ENCODE results near the gene ITSN2. TPM values are rescaled to one million over a fixed set of nuclear protein-coding genes. Genes with fewer than 3 reads are reported as not detected.
"Not testable (repeated sequence)": the region's sequence is repeated elsewhere in the genome, so short reads cannot be mapped to it uniquely, and the experiment has no call there.

Gene ITSN2
- total RNA-seq, 1 donor from 2014 or later: 25.3 TPM

DNA sequence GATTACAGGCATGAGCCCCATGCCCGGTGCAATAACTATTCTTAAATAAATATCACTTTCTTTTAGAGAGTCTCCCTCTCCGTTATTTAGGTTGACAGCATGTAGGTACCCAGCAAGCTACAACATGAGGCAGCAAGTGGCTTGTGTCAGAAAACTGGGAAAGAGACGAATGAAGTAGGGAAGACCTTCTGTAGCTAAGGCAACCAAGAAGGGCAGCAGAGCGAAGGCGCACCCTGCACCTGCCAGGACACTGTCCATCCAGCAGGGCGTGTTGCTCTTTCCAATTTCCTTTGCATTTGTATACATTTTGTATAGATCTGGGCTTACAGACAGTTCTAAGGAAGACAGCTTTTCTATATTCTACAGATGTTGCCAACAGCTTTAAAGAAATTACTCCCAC is 137.4 kb downstream of the ITSN2 start:
- DNase-seq (ENCODE audit: low spot score in 2 of 2): no peak
- no peak for FAIRE-seq

DNA sequence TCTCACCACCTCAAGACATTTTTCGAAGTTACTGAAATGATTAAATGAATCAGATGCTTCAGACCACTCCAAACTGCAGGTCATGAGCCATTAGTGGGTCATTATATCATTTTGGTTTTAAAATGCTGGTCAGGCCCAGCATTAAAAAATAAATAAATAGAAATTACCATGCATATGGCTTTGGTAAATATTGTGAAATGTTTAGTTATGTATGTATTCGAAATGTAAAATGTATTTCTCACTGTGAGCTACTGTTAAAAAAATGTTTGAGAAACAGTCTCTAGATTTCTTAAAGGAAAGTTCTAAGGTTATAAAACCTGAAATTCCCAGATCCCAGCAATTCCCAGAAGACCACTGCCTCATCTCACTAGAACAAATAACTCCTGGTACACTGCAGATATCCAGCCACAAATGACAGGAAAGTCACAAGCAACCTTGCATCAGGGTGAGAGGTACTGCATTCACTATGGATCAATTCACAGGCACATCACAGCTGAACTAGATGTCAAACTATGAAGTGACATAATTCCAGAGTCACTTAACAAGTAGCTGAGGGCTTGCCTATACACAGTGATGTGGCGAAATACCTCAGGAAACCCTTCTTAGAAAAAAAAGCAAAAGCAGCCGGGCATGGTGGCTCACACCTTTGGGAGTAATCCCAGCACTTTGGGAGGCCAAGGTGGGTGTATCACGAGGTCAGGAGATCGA is 138.8 kb downstream of the ITSN2 start:
- FAIRE-seq: no peak
- no peak for DNase-seq (ENCODE audit: low spot score in 2 of 2)

DNA sequence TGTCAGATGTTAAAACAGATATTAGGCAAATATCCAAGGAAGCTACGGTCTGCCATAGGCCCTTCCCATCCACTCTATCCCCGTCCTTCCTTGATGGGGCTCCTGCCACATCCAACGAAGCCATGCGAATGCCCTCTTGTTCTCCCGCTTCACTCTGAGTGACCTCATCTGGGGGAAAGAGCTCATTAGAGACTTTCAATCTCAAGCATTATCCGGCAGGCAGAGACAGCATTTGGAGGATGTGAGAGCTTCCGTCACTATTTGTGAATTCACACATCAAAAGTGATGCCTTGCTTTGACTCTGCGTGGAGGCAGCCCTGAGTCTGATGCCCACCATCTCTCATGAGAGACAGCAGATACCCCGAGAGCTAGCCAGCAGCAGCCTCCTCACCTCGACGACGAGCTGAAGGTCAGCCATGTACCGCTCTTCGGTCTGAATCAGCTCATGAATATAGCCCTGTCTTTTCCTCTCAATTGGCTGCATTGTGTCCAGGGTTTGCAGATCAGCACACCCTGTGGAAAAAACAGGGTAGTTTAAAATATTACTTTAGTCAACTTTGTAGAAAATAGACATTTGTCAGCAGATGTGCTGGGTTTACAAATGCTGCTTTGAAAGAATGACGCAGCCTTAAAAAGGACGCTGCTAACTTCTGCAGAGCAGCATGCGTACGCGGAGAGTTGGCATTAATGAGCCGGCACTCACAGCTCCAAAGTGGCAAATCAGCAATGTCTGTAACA is 139.6 kb downstream of the ITSN2 start:
- FAIRE-seq: no peak

DNA sequence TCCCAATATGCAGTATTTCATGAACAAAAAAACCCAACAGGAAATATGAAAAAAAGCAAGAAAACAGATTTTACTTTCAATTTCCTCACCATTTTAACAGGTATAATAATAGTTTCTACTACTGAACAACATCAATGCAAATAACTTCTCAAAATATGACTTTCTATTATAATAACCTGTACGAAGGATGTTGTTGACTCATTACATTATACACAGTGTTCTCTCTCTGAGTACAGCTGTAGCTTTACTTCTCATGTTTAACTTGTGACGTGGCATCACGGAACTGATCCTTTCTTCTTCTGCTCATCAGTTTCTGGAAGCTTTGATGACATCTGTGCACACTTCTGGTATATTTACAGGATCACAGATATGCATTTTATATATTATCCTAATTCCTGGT is 145.5 kb downstream of the ITSN2 start:
- FAIRE-seq: no peak
- no peak for DNase-seq (ENCODE audit: low spot score in 2 of 2)

More for the DNA sequence above, 139.6 kb downstream of the ITSN2 start:
- no peak for DNase-seq (ENCODE audit: low spot score in 2 of 2)

DNA sequence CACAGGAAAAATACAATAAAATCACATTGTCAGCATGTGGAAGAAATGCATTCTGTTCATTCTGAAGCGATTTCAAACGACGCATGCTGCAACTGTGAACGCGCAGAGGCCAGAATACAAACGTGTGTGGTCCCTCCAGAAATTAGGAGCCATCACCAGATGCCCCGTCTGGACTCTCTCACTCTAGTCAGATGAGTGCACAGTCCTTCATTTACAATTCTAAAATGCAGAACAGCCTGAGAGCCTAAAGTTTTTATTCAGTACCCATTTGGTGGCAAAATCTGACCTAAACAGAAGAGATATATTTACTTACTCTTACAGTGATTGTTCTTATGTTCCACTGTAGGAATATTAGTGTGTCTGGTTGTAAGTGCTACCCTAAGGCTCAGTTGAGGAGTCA is 148.9 kb downstream of the ITSN2 start:
- FAIRE-seq (no peak), DNase-seq (ENCODE audit: low spot score in 2 of 2) (no peak)

DNA sequence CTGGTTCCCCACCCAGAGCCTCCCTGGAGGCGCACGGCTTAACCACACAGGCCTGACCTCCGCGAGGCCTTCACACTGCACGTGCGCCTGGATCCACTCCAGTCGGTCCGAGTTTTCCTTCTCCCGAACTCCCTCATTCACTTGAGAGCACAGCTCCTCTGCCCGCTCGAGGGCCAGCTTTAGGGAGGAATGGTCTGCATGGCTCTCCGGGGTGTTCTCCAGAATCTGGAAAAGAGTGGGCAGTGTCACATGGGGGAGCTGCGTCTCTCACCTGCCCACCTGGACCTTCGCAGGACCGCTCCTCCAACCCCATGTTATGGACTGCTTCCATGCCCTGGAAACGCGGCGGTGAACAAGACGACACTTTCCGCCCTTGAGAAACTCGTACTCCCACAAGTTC is 149.6 kb downstream of the ITSN2 start:
- no peak for FAIRE-seq
- DNase-seq (ENCODE audit: low spot score in 2 of 2): no peak

DNA sequence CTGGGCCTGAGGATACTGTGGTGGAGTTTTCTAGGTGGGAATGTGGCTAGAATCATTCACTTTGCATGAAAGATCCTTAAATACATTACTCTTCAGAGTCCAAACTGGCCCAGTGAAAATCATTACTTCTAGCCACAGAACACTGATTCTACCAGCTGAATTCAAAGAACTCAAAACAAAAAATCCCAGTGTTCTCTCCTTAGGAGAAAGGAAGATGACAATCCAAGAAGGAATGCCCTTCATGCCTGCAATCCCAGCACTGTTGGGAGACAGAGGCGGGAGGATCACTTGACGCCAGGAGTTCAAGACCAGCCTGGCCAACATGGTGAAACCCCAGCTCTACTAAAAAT is 150.3 kb downstream of the ITSN2 start:
- FAIRE-seq: no peak

DNA sequence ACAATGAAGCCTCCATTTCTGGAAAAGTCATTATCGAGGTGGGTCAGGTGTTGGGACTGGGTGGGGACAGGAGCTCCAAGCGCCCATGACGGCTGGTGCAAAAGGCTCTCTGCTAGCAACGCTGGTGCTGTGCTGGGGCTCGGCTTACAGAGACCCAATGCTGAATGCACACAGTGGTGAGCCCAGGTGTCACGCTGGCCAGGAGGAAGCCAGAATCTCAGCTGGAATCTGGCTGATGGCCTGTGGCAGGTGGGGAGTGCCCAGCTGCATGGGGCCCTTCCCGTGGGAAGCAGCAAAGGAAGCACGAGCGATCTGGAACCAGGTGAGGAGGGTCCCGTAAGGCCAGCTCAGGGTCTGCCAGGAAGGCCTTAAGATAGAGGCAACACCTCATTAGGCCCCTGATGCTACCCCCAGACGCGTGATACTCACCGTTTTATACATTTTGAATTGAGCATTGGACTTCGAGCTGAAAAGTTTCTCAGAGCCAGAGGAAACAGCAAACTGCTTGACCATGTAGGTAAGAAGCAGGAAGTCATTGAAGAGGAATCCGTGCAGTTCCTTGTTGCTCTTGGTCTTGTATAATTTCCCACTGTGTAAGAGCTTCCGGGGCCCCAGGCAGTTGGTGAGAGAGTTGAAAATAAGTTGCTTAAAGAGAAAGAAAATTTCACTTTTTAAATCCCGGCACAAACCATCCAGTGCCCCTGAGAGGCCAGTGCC is 150.8 kb downstream of the ITSN2 start:
- DNase-seq (ENCODE audit: low spot score in 2 of 2) (no peak), FAIRE-seq (no peak)

More for the DNA sequence above, 150.3 kb downstream of the ITSN2 start:
- DNase-seq (ENCODE audit: low spot score in 2 of 2): no peak

DNA sequence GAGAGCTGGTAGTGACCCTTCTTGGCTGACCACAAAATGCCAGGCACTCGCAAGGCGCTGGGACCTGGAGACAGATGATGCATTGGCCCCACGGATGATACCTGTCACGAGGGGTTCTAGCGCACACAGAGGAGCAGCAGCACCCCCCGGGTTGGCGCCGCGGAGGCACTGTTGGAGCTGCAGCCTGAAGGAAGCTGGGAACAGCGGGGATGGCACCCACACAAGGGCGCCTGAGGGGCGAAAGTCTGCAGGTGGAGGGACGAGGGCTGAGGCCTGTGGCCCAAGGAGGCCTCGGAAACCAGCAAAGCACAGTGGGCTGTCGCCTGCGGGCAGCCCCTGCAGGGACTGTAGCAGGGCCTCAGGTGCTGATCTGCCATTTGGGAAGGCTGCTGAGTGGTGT is 151.8 kb downstream of the ITSN2 start:
- no peak for FAIRE-seq
- DNase-seq (ENCODE audit: low spot score in 2 of 2): no peak

DNA sequence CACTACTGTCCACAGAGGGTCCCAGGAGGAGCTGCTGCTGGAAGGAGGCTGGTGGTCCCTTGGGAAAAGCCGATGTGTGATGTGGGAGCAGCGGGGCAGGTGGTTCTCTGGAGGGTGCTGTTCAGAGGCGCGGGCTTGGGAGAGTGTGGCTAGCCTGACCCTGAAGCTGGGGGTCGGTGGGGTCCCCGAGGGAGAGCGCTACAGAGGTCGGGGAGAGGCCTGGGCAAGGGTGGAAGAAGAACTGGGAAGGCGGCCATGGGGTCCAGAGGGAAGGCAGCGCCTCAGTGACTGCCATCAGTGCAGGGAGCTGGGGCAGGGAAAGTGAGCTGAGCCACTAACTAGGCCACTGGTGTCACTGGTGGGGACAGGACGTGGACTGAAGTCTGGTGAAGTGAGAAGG is 153.0 kb downstream of the ITSN2 start:
- no peak for FAIRE-seq
- no peak for DNase-seq (ENCODE audit: low spot score in 2 of 2)

DNA sequence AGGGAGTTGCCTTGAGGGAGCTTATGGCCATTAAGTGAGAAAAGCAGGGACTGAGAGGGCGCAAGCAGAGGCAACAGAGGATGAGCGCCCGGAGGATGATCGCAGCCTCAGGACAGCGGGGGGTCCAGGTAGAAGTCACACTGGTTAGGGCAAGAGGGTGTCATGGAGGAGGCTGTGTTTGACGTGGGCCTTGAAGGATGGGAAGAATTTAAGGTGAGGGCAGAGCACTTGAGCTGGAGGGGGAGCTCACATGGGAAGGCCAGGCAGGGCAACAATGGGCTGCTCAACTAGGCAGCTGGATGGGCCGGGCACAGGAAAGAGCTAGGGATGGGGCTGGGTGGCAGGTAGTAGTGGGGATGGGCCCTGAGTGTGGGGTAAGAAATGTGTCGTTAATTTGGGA is 153.6 kb downstream of the ITSN2 start:
- DNase-seq (ENCODE audit: low spot score in 2 of 2) (no peak), FAIRE-seq (no peak)

DNA sequence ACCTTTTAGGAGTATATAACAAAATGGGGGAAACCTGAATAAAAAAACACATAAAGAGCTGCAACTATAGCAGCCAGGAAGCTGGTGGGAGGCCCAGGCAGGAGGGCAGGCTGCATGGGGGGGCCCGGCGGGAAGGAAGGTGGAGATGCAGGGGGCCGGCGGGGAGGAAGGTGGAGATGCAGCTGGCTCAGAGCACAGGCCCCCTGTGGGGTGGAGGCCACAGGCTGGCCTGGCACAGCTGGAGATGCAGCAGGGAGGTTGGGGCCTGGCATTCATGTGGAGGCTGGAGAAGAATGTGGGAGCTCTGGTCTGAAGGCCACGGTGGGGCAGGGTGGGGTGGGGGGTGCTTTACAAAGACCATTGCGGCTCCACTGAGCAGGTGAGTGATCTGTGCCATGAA is 154.1 kb downstream of the ITSN2 start:
- FAIRE-seq: no peak
- no peak for DNase-seq (ENCODE audit: low spot score in 2 of 2)

DNA sequence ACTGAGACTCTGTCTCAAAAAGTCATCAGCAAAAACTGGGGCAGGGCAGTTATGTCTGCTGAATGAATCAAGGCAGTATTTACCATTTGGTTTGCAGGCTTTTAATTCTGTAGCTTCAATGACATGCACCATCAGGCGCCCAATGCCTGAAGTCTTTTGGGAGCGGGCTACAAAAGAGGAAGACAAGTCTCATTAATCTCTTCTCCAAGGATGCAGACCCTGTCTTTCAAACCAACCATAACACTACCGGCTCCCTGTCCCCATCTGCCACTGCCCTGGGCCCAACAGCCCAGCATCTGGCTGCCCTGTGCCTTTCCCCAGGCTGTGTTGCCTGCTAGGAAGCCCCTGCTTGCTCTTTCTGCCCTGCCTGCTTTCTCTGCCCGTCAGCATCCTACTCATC is 155.2 kb downstream of the ITSN2 start:
- FAIRE-seq: no peak
- DNase-seq (ENCODE audit: low spot score in 2 of 2): no peak

DNA sequence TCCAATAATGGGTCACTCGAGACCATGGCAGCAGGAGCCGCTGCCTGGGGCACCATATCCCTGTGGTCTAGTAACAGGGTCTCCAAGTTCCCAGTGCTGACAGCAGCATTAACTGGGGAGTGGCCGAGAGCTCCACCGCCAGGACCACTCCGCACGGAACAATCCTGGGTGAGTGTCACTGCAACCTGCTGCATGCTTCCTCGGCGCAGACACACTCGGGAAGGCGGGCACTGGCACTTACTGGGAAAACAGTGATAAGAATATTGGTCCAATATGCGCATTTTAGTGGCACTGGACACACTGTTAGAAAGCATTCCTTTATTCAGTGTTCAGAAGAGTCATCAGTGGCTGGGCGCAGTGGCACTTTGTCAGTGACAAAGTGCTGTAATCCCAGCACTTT is 155.8 kb downstream of the ITSN2 start:
- DNase-seq (ENCODE audit: low spot score in 2 of 2) (no peak), FAIRE-seq (no peak)

DNA sequence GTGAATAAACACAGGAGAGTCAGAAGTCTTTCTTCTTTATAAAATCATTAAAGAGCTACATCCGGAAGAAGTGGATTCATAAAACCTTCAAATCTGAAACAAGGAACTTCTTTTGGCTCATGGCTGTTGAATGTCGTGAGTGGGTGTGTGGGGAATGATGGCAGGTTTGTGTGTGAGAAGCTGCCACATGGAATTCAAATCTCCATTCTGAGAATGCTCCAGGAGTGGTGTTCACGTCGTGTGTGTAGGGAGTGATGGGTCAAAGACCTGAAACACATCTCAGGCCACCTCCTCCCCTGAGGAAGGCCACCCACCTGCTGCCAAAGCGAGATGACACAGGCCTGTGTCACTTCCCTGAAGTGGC is 156.6 kb downstream of the ITSN2 start:
- FAIRE-seq: no peak

DNA sequence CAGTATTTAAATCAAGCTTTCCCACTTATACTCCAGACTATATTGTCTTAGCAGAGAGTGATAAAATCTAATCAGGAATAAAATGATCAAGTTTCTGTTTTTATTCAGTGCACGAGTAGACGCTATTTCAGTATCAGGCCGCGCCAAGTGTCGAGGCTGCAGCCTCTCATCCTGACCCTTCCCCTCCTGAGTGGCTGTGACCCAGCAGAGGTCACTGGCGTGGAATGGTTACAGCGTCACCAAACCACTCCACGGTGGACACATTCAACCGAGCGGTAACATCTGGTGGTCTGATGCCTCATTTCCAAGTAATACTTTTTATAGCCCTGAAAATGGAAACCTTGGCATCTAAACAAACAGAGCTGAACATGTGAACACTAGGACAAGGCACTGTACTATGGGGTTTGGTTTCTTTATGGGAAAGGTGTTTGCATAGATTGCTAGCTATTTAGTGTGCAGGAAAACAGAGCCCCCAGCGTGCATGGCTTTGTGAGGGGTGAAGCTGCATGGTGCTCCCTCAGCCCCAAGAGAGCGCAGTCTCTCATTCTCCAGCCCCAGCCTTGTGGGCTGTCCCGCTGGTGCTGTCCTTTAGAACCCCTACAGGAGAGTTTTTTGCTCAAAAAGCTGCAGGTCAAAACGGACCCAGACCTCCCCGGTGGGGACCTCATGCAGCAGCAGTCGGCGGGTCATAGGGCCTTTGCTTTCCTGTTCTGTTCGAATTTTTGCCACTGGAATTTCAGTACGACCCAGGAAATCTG is 157.1 kb downstream of the ITSN2 start:
- DNase-seq (ENCODE audit: low spot score in 2 of 2): no peak

More for the DNA sequence above, 156.6 kb downstream of the ITSN2 start:
- DNase-seq (ENCODE audit: low spot score in 2 of 2): no peak

DNA sequence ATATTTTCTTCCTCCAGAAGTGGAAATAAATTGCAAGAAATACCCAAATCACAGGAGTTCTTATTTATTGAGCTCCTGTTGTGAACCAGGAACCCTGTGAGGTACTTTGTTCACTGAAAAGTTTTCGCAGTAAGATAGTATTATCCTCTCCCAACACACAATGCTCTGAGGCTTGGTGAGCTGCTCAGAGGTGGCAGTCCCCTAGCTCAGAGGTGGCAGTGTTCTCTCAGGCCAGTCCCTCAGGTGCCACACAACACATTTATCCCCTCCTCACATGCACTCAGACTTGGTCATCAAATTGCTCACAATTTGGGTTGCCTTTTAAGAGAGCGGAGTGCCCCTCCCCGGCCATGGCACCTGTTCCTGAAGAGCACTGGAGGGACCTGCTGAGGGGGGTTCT is 159.5 kb downstream of the ITSN2 start:
- no peak for FAIRE-seq

More for the DNA sequence above, 157.1 kb downstream of the ITSN2 start:
- no peak for FAIRE-seq

DNA sequence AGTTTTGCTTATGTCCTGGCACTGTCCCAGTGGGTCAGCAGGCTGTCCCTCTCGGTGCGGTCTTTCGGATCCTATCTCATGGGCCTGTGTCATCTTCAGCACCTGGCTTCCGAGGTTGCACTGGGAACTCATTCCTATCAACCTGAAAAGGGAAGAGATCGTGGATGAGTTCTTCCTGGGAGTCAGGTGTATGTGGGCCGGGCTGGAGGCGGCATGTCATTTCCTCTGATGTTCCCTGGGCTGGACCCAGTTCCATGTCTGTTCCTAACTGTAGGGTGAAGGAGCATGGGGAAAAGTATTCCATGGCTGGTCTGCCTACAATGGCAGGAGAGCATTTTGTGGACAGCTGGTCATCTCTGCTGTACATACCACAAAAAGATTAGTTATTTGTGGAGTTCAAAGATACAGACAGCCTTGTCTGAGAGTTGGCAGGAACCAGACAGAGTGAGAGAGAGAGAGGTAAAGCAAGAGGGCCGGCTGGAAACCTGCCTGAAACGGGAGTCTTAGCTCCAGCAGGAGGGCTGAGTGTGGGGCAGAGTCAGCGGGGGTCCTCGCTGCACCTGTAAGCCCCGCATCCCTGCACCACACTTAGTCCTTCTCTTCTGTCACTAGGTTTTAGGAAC is 160.3 kb downstream of the ITSN2 start:
- FAIRE-seq (no peak), DNase-seq (ENCODE audit: low spot score in 2 of 2) (no peak)

More for the DNA sequence above, 159.5 kb downstream of the ITSN2 start:
- no peak for DNase-seq (ENCODE audit: low spot score in 2 of 2)

DNA sequence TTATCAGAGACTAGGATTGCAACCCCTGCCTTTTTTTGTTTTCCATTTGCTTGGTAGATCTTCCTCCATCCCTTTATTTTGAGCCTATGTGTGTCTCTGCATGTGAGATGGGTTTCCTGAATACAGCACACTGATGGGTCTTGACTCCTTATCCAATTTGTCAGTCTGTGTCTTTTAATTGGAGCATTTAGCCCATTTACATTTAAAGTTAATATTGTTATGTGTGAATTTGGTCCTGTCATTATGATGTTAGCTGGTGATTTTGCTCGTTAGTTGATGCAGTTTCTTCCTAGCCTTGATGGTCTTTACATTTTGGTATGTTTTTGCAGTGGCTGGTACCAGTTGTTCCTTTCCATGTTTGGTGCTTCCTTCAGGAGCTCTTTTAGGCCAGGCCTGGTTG is 163.1 kb downstream of the ITSN2 start:
- not testable (repeated sequence) for FAIRE-seq; DNase-seq (ENCODE audit: low spot score in 2 of 2)

DNA sequence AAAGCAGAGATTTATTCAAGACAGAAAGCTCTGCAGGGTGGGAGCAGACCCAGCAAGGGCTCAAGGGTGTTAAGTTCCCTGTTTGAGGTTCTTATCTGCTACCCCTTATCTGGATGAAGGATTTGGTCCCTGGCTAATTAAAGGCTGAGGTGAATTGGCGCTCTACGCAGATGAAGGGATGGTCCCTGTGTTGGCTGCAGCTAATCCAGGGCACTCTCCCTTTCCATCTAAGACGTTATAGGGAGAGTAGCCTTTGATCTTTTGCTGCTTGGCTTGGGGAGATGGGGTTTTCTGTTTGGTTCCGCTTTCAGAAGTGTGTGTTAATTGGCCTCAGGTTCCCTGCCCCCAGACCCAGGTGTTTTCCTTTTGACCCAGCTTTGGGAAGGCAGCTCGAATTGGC is 168.5 kb downstream of the ITSN2 start:
- DNase-seq (ENCODE audit: low spot score in 2 of 2): no peak
- no peak for FAIRE-seq

Measured in frontal cortex (tissue), 4 donors.